AG08395 (cell line): ENCODE results near the gene CCR4.
"Not testable (repeated sequence)": the region's sequence is repeated elsewhere in the genome, so short reads cannot be mapped to it uniquely, and the experiment has no call there.

Source experiments
- DNase-seq: peaks from one replicate; pipeline ENCODE4 v3.0.0; 2012; ENCODE audit warnings: mixed read lengths, low spot score

The CCR4 gene

DNA sequence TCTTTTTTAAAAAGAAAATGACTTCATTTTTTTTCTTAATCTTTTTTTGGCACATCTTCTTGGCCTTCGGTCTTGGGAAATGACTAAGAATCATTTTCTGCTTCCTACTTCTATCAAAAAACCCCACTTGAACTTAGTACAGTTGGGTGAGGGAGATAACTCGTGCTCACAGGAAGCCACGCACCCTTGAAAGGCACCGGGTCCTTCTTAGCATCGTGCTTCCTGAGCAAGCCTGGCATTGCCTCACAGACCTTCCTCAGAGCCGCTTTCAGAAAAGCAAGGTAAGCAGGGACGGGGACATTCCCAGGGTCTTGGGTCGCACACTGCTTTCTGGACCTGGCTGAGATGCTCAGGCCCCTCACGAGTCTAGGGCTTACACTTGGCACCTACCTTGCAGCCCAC is at the start of gene CCR4:
Gene CCR4, plus strand, starts transcription at position 235 of the 402 bp plus-strand sequence. CDS start 1,779 bp downstream, outside the sequence.
- DNase-seq, result no peak

DNA sequence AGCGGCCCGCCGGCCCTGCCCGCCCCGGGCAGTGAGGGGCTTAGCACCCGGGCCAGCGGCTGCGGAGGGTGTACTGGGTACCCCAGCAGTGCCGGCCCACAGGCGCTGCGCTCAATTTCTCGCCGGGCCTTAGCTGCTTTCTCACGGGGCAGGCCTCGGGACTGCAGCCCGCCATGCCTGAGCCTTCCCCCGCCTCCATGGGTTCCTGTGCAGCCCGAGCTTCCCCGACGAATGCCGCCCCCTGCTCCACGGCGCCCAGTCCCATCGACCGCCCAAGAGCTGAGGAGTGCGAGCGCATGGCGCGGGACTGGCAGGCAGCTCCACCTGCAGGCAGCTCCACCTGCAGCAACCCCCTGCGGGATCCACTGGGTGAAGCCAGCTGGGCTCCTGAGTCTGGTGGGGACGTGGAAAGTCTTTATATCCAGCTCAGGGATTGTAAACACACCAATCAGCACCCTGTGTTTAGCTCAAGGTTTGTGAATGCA is 48.5 kb upstream of the CCR4 start:
- not testable (repeated sequence) for DNase-seq

DNA sequence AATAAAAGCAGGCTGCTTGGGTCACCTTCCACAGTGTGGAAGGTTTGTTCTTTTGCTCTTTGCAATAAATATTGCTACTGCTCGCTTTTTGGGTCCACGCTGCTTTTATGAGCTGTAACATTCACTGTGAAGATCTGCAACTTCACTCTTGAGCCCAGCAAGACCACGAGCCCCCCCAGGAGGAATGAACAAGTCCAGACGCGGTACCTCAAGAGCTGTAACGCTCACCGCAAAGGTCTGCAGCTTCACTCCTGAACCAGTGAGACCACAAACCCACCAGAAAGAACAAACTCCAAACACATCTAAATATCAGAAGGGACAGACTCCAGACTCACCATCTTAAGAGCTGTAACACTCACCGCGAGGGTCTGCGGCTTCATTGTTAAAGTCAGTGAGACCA is 47.5 kb upstream of the CCR4 start:
- no peak for DNase-seq

DNA sequence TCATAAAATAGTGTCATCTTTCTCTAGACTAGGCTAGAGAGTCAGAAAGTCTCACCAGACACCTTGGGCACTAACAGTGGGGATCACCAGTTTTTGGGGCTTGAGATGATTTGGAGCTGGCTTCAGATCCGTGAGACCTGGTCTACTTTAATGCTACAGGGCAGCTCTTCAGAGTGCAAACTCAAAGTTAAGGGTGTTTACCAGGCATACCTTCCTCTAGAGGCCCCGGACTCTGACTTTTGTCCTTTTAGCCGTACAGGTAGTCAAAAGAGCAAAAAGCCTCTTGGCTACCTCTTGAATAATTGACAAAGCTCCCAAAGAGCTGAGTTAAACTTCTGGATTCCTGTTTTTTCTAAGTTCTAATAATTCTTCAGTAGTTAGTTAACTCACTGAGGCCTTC is 41.4 kb upstream of the CCR4 start:
- DNase-seq, result no peak

DNA sequence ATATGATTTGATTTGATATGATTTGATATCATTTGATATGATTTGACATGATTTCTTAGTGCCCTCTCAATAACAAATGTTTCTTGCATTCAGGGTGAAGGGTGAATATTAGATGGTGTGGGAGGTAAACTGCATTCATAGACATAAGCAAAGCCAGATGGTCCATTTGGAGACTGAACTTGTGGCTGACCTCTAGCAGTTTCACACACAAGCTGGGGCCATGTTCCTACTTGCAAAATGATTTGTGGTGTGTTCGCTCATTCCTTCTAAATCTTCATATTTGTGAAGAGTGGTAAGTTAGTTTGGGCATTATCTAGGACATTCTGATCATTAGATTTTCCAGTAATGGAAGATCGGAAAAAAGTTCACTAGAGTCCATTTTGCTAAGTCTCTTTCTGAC is 40.5 kb upstream of the CCR4 start:
- DNase-seq, result no peak

DNA sequence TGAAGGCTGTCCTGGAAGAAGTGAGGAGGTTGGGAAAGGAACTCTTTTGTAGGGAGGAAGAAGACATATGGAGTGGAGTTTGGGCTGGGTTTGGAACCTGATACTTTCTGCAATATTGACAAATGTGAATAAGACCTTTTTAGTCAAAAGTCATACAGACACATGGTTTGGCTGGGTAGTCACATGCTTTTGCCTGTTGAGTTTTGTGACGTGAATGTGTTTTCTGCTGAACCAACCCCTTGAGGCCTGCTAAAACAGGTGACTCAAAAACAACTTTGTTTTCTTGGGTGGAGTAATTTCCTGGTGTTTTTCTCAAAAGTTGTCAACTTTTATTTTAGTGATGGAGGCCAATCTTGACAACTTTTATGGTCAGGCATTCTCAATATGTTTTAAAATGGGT is 39.4 kb upstream of the CCR4 start:
- DNase-seq, result no peak

DNA sequence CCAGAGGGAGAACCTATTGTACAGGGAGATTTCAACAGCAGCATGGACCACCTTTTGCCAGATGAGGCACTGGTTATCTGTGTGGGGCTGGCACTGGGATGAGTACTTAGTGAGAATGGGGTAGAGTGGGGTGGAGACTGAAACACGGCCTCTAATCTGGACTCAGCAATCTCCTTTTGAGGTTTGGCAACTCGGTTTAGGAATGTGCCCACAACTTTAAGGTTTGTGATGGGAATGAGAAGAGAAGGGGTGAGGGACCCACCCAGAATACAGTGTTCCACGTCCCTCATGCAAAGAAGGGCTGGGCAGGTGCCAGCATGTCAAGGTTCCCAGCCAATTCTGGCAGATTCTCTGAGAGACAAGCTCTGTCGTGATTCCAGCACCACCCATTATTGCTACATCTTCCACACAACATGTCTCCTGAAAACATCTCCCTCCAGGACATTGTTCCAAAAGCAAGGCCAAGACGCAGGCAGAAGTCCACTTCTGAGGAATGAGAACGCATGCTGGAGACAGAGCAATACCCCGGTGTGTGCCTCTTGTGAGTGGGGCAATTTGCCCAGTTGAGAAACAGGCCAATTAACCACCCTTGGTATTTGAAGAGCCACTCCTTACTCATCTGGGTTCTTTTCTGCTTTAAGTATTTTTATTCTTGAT is 37.5 kb upstream of the CCR4 start:
- peak; percentile 50 for DNase-seq

DNA sequence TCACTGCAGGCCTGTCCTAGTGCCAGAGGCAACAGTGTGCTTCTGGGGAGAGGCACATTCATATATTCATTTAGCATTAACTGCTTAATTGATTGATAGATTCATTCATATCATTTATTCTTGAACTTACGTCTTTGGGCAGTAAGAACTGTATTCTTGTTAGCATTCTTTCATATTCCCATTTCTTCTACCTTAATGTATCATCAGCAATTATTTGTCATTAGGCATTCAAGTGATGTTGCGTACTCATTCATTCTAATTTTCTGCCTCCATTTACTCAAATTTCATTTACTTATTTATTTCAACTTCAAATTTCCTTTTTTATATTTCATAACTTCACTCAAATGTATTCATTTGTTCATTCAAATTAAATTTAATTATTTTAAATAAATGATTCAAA is 31.5 kb upstream of the CCR4 start:
- no peak for DNase-seq

DNA sequence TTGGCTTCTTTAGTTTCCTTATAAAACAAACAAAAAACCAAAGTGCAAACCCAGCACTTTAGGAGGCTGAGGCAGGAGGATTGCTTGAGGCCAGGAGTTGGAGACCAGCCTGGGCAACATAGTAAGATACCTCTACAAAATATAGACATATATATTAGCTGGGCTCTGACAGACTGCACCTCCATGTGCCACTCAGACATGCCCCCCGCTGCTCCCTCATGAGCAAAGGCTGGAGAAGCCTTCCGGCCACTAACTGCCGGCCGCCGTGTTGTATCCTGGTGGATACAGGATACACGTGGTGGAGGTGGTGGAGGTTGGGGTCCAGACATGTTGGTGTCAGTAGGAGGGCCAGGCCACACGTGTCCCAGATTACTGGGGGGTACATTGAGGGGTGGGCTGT is 29.4 kb upstream of the CCR4 start:
- no peak for DNase-seq

DNA sequence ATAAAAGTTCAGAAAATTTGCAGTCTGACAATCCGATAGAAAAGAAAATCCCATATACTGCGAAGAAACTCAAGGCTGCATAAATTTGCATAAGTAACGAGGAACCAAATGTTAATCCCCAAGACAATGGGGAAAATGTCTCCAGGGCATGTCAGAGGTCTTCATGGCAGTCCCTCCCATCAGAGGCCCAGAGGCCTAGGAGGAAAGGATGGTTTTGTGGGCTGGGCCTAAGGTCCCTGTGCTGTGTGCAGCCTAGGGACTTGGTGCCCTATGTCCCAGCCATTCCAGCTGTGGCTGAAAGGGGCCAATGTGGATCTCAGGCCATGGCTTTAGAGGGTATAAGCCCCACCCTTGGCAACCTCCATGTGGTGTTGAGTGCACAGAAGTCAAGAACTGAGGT is 21.3 kb upstream of the CCR4 start:
- no peak for DNase-seq

DNA sequence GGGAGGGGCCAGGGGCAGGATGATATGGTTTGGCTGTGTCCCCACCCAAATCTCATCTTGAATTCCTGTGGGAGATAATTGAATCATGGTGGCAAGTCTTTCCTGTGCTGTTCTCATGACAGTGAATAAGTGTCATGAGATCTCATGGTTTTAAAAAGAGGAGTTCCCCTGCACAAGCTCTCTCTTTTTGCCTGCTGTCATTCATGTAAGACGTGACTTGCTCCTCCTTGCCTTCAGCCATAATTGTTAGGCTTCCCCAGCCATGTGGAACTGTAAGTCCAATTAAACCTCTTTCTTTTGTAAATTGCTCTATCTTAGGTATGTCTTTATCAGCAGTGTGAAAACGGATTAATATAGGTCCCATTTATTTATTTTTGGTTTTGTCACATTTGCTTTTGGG is 20.2 kb upstream of the CCR4 start:
- not testable (repeated sequence) for DNase-seq

DNA sequence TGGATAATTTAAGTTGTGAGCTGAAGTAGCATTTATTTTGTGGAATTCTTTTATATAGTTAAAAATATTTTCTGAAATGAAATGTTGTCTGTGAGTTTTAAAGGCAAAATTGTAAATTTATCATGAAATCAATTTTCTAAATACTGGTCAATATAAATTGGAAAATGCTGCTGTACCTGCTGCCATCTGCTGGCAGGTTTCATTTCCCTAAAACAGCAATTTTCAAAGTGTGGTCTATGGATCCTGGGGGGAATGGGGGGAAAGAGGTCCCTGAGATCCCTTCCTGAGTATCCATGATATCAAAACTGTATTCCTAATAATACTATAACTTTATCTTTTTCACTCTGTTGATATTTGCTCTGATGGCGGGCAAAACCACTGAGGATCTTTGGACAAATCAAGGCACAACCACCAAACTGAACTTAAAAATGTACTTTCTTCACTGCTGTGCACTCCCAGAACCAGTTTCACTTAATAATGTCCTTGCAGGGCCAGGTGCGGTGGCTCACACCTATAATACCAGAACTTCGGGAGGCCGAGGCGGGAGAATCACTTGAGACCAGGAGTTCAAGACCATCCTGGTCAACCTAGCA is 17.2 kb upstream of the CCR4 start:
- no peak for DNase-seq

DNA sequence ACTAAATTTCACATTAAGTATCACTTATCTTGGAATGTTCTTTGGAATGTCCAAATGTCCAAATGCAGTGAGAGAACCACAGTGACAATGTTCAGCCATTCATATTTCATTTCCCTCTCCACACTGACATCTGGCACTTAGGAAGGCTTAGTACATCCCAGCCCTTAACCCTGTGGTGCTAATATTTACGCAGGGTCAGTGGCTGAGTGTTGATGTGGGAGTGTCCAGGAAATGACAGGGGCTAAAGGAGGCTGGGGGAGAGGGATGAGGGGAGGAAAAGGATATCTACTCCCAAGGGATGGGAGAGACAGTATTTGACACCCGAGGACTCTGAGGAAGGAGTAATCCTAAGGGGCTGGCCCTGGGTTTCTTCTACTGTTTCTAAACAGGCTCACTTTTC is 14.1 kb upstream of the CCR4 start:
- no peak for DNase-seq

DNA sequence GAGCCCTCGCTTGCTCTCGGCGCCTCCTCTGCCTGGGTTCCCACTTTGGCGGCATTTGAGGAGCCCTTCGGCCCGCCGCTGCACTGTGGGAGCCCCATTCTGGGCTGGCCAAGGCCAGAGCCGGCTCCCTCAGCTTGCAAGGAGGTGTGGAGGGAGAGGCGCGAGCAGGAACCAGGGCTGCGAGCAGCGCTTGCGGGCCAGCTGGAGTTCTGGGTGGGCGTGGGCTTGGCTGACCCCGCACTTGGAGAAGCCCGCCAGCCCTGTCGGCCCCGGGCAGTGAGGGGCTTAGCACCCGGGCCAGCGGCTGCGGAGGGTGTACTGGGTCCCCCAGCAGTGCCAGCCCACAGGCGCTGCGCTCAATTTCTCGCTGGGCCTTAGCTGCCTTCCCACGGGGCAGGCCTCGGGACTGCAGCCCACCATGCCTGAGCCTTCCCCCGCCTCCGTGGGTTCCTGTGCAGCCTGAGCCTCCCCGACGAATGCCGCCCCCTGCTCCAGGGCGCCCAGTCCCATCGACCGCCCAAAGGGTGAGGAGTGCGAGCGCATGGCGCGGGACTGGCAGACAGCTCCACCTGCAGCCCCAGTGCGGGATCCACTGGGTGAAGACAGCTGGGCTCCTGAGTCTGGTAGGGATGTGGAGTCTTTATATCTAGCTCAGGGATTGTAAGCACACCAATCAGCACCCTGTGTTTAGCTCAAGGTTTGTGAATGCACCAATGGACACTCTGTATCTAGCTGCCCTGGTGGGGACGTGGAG is 11.7 kb upstream of the CCR4 start:
- DNase-seq, result not testable (repeated sequence)

DNA sequence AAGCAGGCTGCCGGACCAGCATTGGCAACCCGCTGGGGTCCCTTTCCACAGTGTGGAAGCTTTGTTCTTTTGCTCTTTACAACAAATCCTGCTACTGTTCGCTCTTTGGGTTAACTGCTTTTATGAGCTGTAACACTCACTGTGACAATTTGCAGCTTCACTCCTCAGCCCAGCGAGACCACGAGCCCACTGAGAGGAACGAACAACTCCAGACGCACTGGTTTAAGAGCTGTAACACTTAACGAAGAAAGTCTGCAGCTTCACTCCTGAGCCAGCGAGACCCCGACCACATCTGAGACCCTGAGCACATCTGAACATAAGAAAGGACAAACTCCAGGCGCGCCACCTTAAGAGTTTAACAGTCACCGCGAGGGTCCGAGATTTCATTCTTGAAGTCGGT is 10.7 kb upstream of the CCR4 start:
- DNase-seq, result no peak

DNA sequence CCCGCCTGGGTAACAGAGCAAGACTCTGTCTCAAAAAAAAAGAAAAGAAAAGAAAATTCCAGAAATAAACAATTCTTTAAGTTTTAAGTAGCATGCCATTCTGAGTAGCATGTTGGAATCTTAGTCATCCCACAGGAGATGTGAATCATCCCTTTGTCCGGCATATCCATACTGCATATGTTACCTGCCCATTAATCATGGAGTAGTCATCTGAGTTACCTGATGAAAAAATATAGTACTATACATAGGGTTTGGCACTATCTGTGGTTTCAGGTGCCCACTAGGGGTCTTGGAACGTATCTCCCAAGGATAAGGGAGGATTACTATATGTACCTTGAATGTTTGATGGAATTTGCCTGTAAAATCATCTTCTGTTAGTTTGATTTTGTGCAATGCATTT is 6.3 kb upstream of the CCR4 start:
- no peak for DNase-seq

DNA sequence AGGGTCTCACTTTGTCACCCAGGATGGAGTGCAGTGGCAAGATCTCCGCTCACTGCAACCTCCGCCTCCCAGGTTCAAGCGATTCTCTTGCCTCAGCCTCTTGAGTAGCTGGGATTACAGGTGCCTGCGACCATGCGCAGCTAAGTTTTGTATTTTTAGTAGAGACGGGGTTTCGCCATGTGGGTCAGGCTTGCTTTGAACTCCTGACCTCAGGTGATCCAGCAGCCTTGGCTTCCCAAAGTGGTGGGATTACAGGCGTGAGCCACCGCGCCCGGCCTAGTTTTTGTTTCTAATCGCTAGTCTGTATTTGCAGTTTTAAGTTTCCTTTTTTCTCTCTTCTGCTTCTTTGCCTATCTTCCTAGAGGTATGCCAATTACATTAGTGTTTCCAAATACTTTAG is 5.8 kb upstream of the CCR4 start:
- not testable (repeated sequence) for DNase-seq

DNA sequence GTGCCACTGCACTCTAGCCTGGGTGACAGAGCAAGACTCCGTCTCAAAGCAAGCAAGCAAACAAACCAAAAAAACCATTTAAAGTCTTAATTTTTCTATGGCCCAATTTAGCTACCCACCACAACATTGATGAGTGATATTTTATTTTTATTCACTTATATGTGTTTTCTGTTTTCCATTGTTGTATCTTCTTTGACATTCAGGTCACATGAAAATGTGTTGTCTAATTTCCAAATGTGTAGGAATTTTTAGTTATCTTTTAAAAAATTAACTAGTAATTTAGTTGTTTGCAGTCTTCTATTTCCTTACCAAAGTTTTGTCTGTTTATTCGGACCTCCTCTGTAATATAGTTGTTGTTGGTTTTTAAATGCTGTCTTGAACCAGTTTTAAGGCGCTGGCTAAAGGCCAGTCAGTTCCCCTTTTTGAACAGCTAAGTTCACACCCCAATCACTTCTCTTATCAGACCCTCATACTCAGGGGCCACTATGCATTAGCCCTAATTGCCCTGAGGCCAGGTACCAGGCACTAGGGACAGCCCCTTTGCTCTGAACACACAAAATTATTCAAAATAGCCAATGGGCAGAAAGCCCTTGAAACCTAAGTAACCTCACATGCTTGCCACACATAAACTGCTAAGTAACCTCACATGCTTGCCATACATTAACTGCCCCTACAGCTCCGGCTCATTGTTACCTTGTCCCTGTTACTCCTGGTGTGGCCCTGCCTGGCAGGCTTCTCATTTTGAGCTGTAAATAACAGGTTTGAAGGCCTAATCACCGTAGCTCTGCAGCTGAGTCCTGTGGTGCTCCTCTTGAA is 4.3 kb upstream of the CCR4 start:
- no peak for DNase-seq

DNA sequence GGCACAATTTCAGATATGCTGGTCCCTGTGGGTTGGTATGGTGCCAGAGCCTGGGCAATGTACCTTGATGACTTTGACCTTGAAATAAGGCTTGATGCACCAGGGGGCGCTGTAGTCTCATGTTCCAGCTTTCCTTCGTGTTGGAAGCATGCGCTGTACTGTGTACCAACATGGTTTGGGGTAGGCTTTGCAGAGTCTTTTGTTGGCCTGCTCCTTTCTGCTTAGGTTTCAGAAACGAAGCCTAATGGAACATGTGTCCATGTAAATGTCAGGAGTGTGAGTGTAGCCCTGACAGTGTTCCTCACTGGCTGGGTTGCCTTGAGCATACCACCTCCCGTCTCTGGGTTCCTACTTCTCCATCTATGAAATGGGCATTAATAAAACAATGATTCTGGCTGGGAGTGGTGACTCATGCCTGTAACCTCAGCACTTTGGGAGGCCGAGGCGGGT is 3.6 kb upstream of the CCR4 start:
- DNase-seq, result peak; percentile 55

DNA sequence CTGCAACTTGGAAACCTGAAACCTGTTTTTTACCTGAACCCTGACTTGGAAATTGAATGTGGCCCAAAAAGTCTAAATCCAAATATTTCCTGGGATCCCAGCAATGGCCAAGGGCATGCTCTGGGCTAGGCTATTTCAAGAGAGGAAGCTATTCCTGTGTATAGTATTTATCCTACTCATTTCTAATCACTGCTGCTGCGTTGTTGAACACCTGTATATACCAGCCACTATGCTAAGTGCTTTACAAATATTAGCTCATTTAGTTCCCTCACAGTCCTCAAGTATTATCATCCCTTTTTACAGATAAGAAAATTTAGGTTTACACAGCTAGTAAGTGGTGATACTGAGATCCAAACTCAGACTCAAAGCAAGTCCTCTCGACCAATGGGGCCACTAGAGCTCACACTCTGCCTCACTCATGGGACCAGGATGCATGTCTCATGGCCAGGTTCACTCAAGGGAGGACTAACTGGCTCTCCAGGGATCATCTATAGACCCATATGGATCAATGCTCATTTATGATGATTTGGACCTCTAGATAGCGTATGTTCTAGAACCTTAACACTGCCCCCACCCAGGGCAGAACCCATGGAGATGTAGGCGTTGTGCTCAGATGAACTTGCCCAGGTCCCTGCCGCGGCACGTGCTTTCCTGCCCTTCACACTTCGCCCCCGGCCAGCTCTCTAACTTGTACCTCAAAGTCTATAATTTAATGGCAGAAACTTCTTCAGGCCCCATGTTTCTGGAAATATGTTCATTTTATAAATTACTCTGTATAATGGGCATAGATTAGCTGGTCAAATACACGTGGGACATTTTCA is 2.6 kb upstream of the CCR4 start:
- DNase-seq, result no peak

DNA sequence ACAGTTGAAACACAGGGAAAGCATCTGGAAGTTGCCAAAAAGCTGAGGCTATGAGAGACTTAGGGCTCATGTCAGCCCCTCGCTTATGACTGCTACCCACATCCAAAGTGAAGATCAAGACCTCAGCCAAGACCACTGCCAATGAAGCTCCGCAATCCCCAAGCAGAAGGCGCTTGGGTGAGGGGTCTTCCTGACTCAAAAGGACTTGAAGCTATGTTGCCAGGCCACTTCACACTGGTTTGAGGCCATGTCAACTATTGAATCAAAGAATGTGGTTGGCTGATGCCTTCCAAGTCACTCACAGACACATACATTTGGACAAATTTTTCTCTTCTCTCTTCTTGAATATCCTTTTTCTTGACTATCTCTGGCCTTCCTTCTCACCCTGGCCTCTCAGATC is 928 bp upstream of the CCR4 start:
- no peak for DNase-seq
